ENCODE measurements around the gene SRCIN1.

The SRCIN1 gene

GRCh38 chr17:38557836-38558727, 47.7 kb downstream of the SRCIN1 start:
- intact Hi-C loops (cut with DNase I) = loop anchor here (2.0 to 10.0 kb wide), 2 partner anchors 107 to 177 kb away; partner anchors contain the start of gene CISD3
- DNase-seq = peak; percentile 83 to 97 (median 92)

GRCh38 chr17:38557396-38557795, 48.4 kb downstream of the SRCIN1 start:
- intact Hi-C loops (cut with DNase I) = loop anchor here (10.0 kb wide), 1 partner anchor 177 kb away; the partner anchor contains the start of gene CISD3
- DNase-seq = no peak

GRCh38 chr17:38556239-38556638, 49.5 kb downstream of the SRCIN1 start:
- no peak for DNase-seq
- intact Hi-C loops (cut with DNase I) = loop anchor here (10.0 kb wide), 1 partner anchor 179 kb away; the partner anchor contains the start of gene CISD3

- intact Hi-C loops (cut with DNase I) = loop anchor here (10.0 kb wide), 1 partner anchor 180 kb away; the partner anchor contains the start of gene CISD3
- peak in 3 of 42 donors; percentile 47 to 58 (median 56) for DNase-seq
These were observed 51.1 kb downstream of the SRCIN1 start for GRCh38 chr17:38554430-38555350.

GRCh38 chr17:38552343-38552742, 53.4 kb downstream of the SRCIN1 start:
- no peak for DNase-seq
- intact Hi-C loops (cut with DNase I) = loop anchor here (10.0 kb wide), 1 partner anchor 182 kb away; the partner anchor contains the start of gene CISD3

GRCh38 chr17:38551121-38551520, 54.6 kb downstream of the SRCIN1 start:
- intact Hi-C loops (cut with DNase I) = loop anchor here (10.0 kb wide), 1 partner anchor 184 kb away; the partner anchor contains the start of gene CISD3
- DNase-seq = no peak

GRCh38 chr17:38550661-38551060, 55.1 kb downstream of the SRCIN1 start:
- intact Hi-C loops (cut with DNase I) = loop anchor here (10.0 kb wide), 1 partner anchor 184 kb away; the partner anchor contains the start of gene CISD3
- peak in 19 of 42 donors; percentile 37 to 88 (median 57) for DNase-seq

- intact Hi-C loops (cut with DNase I) = no loop called here
- DNase-seq = no peak
These were observed 56.5 kb downstream of the SRCIN1 start for GRCh38 chr17:38549285-38549684.

- no peak for DNase-seq
- intact Hi-C loops (cut with DNase I) = no loop called here
These were observed 58.3 kb downstream of the SRCIN1 start for GRCh38 chr17:38547444-38547843.

GRCh38 chr17:38546396-38546795, 59.4 kb downstream of the SRCIN1 start:
- intact Hi-C loops (cut with DNase I) = no loop called here
- no peak for DNase-seq

GRCh38 chr17:38545531-38546225, 60.1 kb downstream of the SRCIN1 start:
- no peak for DNase-seq
- intact Hi-C loops (cut with DNase I) = no loop called here

GRCh38 chr17:38544839-38545209, 60.9 kb downstream of the SRCIN1 start:
- intact Hi-C loops (cut with DNase I) = no loop called here
- no peak for DNase-seq

- intact Hi-C loops (cut with DNase I) = no loop called here
- DNase-seq = no peak
These were observed 61.4 kb downstream of the SRCIN1 start for GRCh38 chr17:38544175-38544838.

GRCh38 chr17:38543403-38544174, 62.2 kb downstream of the SRCIN1 start:
- DNase-seq = peak in 1 of 42 donors; percentile 5
- intact Hi-C loops (cut with DNase I) = no loop called here

GRCh38 chr17:38542286-38542685, 63.5 kb downstream of the SRCIN1 start:
- intact Hi-C loops (cut with DNase I) = no loop called here
- peak in 1 of 42 donors; percentile 5 for DNase-seq

- intact Hi-C loops (cut with DNase I) = no loop called here
- peak in 1 of 42 donors; percentile 4 for DNase-seq
These were observed 64.5 kb downstream of the SRCIN1 start for GRCh38 chr17:38541281-38541680.

GRCh38 chr17:38540514-38541045, 65.2 kb downstream of the SRCIN1 start:
- intact Hi-C loops (cut with DNase I) = no loop called here
- DNase-seq = peak in 1 of 42 donors; percentile 2
